ENCODE data around the gene PTPRN2. TPM values are rescaled to one million over a fixed set of nuclear protein-coding genes. Genes with fewer than 3 reads are reported as not detected.

The PTPRN2 gene
- total RNA-seq, 1 experiment from 2014 or later: 3.8 TPM

- H3K4me1 ChIP-seq: no peaks in the 10 kb centered on the region
- no peak overlapping the region for H3K27ac ChIP-seq
- no peaks in the 10 kb centered on the region for H3K36me3 ChIP-seq
- no peak overlapping the region for H3K4me3 ChIP-seq
- peaks cover 16% of the 10 kb centered on the region; the same call in 1 of the 2 replicates for H3K27me3 ChIP-seq
- no peak for DNase-seq
- H3K9me3 ChIP-seq (replicated peaks): no peaks in the 10 kb centered on the region
Observed at GRCh38 chr7:158061884-158062656, 525.6 kb downstream of the PTPRN2 start.

DNA sequence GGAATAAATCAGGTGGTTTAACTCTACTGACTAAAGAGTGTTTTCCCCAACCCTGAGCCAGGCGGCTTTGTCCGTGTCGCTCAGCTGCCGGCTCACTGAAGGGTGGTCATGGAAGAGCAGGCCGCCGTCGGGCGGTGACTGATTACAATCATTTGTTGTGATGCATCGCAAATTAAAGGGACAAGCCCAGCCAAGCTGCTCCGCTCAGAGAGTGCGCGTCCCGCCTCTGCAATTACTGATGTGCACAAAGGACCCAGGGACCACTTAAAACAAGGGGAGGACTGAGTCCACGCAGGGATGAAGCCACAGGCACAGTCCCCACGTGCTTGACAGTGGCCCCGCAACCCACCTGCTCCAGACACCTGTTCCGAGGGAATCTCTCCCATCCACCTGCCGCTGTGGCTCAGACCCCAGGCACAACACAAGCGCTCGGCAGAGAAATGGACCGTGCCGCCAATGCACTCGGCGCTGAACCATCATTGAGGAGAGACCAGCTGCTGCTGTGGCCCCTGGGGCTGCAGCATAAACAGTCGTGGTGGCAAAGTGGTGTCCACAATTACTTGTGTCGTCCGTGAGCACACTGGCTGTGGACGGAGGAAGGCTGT lies 526.5 kb downstream of the PTPRN2 start:
- H3K4me3 ChIP-seq: no peak overlapping the region
- peaks cover 15% of the 10 kb centered on the region; the same call in 1 of the 2 replicates for H3K27me3 ChIP-seq
- no peaks in the 10 kb centered on the region for H3K36me3 ChIP-seq
- no peak for DNase-seq
- H3K9me3 ChIP-seq (replicated peaks): no peaks in the 10 kb centered on the region
- no peaks in the 10 kb centered on the region for H3K4me1 ChIP-seq
- no peak overlapping the region for H3K27ac ChIP-seq

DNA sequence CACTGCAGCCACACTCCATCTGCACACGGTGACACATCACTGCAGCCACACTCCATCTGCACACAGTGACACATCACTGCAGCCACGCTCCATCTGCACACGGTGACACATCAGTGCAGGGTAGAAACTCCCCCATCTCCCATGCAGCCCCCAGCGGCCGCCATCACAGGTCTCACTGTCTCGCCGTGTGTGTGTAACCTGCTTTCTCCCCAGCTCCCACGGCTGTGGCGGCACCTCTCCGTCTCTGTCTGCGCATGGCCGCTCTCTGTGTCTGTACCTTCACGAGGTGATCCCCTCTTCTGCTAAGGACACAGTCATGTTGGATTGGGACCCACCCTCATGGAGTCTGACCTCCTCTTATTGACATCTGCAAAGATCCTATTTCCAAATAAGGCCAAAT lies 527.4 kb downstream of the PTPRN2 start:
- no peaks in the 10 kb centered on the region for H3K4me1 ChIP-seq
- no peaks in the 10 kb centered on the region for H3K36me3 ChIP-seq
- H3K9me3 ChIP-seq (replicated peaks): no peaks in the 10 kb centered on the region
- no peak overlapping the region for H3K4me3 ChIP-seq
- H3K27ac ChIP-seq: no peak overlapping the region
- no peak for DNase-seq
- H3K27me3 ChIP-seq: peaks cover 10% of the 10 kb centered on the region; the same call in 1 of the 2 replicates

- Histone ChIP-seq H3K4me1 (no peaks in the 10 kb centered on the region), H3K9me3 (replicated peaks) (no peaks in the 10 kb centered on the region), H3K4me3 (no peak overlapping the region), H3K27me3 (peaks cover 3% of the 10 kb centered on the region; the same call in 1 of the 2 replicates), H3K27ac (no peak overlapping the region), H3K36me3 (no peaks in the 10 kb centered on the region)
- no peak for DNase-seq
Observed at GRCh38 chr7:158057446-158057845, 530.2 kb downstream of the PTPRN2 start.

DNA sequence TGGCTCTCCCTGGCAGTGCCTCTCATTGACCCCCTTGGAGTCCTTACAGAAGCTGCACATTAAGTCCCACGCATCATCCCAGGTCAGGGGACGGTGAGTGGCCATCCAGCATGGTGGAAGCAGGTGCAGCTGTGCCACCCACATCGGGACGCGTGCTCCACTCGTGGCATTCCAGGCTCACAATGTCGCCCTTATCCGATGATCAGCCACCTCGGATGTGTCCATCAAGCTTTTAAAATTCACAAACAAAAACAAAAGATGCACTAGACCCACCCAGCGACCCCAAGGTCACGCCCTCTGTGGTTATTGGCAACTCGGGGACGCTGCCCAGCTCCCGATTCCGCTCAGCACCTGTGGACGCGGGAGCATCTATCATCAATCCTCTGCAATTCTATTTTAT lies 530.9 kb downstream of the PTPRN2 start:
- no peak overlapping the region for H3K27ac ChIP-seq
- no peaks in the 10 kb centered on the region for H3K36me3 ChIP-seq
- H3K27me3 ChIP-seq: peaks cover 3% of the 10 kb centered on the region; the same call in 1 of the 2 replicates
- H3K4me1 ChIP-seq: no peaks in the 10 kb centered on the region
- H3K9me3 ChIP-seq (replicated peaks): no peaks in the 10 kb centered on the region
- H3K4me3 ChIP-seq: no peak overlapping the region
- no peak for DNase-seq

GRCh38 chr7:158055726-158056510 lies 531.7 kb downstream of the PTPRN2 start:
- peaks cover 10% of the 10 kb centered on the region; the same call in 1 of the 2 replicates for H3K27me3 ChIP-seq

DNA sequence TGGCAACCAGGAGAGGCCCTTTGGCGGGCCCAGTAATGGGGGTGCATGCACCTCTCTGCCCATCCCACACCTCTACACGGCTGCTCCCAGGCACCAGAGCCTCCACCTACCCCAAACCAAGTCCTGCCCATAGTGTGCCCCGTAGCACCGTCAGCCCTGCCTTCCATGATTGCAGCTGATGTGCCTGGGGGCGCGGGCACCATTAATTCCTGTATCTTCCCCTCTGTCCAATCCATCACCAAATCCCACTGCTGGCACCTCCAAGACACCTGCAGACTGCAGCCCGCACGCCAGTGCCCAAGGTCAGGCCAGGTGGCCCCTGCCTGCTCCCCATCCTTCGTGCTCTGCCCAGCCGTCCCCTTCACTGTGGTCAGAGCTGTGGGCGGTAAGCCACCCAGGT lies 533.0 kb downstream of the PTPRN2 start:
- Histone ChIP-seq H3K36me3 (no peaks in the 10 kb centered on the region), H3K9me3 (replicated peaks) (no peaks in the 10 kb centered on the region), H3K27ac (no peak overlapping the region), H3K4me3 (no peak overlapping the region), H3K4me1 (no peaks in the 10 kb centered on the region), H3K27me3 (peaks cover 17% of the 10 kb centered on the region; the same call in 1 of the 2 replicates)
- DNase-seq: no peak

More at GRCh38 chr7:158055726-158056510, 531.7 kb downstream of the PTPRN2 start:
- no peaks in the 10 kb centered on the region for H3K4me1 ChIP-seq
- H3K27ac ChIP-seq: no peak overlapping the region
- no peaks in the 10 kb centered on the region for H3K9me3 ChIP-seq (replicated peaks)
- DNase-seq: no peak
- no peaks in the 10 kb centered on the region for H3K36me3 ChIP-seq
- no peak overlapping the region for H3K4me3 ChIP-seq

DNA sequence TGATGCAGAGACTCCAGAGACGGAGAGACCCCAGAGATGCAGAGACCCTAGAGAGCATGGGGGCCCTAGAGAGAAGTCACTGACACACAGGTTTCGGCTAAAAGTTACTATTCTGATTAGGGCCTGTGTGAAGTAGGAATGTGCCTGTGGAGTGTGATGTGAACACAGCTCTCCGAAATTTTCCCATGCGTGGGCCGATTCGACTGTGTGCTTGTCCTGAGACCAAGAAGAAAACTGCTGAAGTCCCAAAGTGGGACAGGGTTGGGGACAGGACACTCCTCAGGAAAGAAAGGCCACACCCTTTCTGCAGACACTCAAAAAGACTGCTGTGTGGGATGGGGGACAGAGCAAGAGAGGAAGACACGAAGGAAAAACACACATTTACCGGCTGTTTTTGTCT lies 533.5 kb downstream of the PTPRN2 start:
- Histone ChIP-seq H3K27ac (no peak overlapping the region), H3K27me3 (peaks cover 17% of the 10 kb centered on the region; the same call in 1 of the 2 replicates), H3K36me3 (no peaks in the 10 kb centered on the region), H3K4me3 (no peak overlapping the region), H3K9me3 (replicated peaks) (no peaks in the 10 kb centered on the region), H3K4me1 (no peaks in the 10 kb centered on the region)
- DNase-seq: no peak

GRCh38 chr7:158053183-158053915 lies 534.3 kb downstream of the PTPRN2 start:
- no peak overlapping the region for H3K4me3 ChIP-seq
- H3K9me3 ChIP-seq (replicated peaks): no peaks in the 10 kb centered on the region
- peaks cover 17% of the 10 kb centered on the region; the same call in 1 of the 2 replicates for H3K27me3 ChIP-seq
- H3K4me1 ChIP-seq: no peaks in the 10 kb centered on the region
- DNase-seq: no peak
- no peaks in the 10 kb centered on the region for H3K36me3 ChIP-seq
- H3K27ac ChIP-seq: no peak overlapping the region

DNA sequence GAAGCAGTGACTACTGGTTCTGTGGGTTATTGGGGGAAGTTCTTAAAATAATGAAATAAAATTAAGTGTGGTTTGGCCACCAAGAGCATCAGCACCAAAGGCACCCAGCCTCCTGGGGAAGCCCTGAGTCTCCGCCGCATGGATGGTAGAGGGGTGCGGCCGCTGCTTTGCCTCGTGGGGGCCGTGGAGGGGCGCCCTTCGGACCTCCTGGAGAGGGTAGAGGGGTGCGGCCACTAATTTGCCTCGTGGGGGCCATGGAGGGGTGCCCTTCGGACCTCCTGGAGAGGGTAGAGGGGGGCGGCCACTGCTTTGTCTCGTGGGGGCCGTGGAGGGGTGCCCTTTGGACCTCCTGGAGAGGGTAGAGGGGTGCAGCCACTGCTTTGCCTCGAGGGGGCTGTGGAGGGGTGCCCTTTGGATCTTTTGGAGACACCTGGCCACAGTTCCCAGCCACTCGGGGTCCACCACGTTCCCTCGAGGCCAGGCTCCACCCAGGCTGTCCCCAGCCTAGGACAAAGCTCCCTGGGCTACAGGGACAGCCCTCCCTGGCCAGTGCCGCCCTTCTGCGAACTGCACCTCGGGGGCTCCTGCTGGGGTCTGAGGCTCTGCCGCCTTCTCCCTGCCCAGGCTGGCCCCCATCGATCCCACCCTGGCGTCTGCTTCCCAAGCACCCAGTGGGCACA lies 535.1 kb downstream of the PTPRN2 start:
- Histone ChIP-seq H3K4me1 (no peaks in the 10 kb centered on the region), H3K27me3 (peaks cover 17% of the 10 kb centered on the region; the same call in 1 of the 2 replicates), H3K9me3 (replicated peaks) (no peaks in the 10 kb centered on the region), H3K27ac (no peak overlapping the region), H3K4me3 (no peak overlapping the region), H3K36me3 (no peaks in the 10 kb centered on the region)
- DNase-seq: no peak

- no peak overlapping the region for H3K27ac ChIP-seq
- no peaks in the 10 kb centered on the region for H3K36me3 ChIP-seq
- no peak for DNase-seq
- peaks cover 23% of the 10 kb centered on the region; the same call in 1 of the 2 replicates for H3K27me3 ChIP-seq
- no peaks in the 10 kb centered on the region for H3K9me3 ChIP-seq (replicated peaks)
- H3K4me1 ChIP-seq: no peaks in the 10 kb centered on the region
- no peak overlapping the region for H3K4me3 ChIP-seq
Observed at GRCh38 chr7:158051776-158052175, 535.8 kb downstream of the PTPRN2 start.

DNA sequence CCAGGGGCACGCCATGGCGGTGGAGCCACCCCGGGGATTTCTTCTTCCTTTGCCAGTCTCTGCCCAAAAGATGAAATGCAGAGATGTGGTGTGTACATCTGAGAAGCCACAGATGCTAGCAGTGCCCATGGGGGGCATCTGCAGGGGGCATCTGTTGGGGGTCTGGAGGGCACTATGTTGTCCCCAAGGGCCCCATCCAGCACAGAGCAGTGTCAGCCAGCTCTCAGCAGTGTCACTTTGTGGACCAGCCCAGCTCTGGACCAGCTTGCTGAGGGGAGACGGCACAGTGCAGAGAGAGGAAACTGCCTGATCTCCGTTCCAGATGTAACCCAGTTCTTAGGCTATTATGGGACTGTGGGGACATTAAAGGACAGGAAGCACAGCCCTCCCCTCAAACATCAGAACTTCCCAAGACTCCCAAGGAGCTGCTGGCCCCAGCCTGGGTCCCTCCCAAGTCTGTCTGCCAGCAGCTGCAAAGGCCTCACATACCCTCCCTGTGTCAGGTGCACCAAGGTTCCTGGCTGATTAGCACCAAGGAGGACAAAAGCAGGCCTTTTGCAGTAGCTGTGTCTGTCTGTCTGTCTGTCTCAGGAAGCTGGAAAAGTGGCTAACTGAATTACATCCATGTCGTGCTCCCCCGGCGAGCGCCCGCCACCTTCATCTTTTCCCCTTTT lies 536.5 kb downstream of the PTPRN2 start:
- no peaks in the 10 kb centered on the region for H3K36me3 ChIP-seq
- H3K27ac ChIP-seq: no peak overlapping the region
- no peak for DNase-seq
- H3K9me3 ChIP-seq (replicated peaks): no peaks in the 10 kb centered on the region
- no peaks in the 10 kb centered on the region for H3K4me1 ChIP-seq
- peaks cover 28% of the 10 kb centered on the region for H3K27me3 ChIP-seq
- H3K4me3 ChIP-seq: no peak overlapping the region

GRCh38 chr7:158050441-158050977 lies 537.1 kb downstream of the PTPRN2 start:
- Histone ChIP-seq H3K36me3 (no peaks in the 10 kb centered on the region), H3K4me3 (no peak overlapping the region), H3K4me1 (no peaks in the 10 kb centered on the region), H3K27ac (no peak overlapping the region), H3K27me3 (peaks cover 25% of the 10 kb centered on the region), H3K9me3 (replicated peaks) (no peaks in the 10 kb centered on the region)
- no peak for DNase-seq
